ENCODE data around the gene ZFP69B.

GRCh38 chr1:40478276-40478675 lies 28.0 kb downstream of the ZFP69B start:
- TF ChIP-seq CTCF (IDR thresholded peaks at IDR 0.05): no peak
- no peak for TF ChIP-seq POLR2A (IDR thresholded peaks at IDR 0.05)
